Esophagus (tissue), 2 donors: ENCODE measurements around the gene KRTAP9-2. TPM values are rescaled to one million over a fixed set of nuclear protein-coding genes. Genes with fewer than 3 reads are reported as not detected.
"Not testable (repeated sequence)": the region's sequence is repeated elsewhere in the genome, so short reads cannot be mapped to it uniquely, and the experiment has no call there.

Experiments used
- H3K27ac ChIP-seq, 2 donors: one replicate each; pipeline ENCODE4 v1.5.1; 2013; ENCODE audit warnings: low read depth in 2 of 2, mild to moderate bottlenecking in 2 of 2, inconsistent platforms in 1 of 2, low read length in 1 of 2, moderate library complexity in 1 of 2
- H3K27me3 ChIP-seq, 2 donors: one replicate each; pipeline ENCODE4 v1.6.1; 2013; ENCODE audit warnings: low read length in 2 of 2, control low read depth in 1 of 2, mild to moderate bottlenecking in 1 of 2; ENCODE audit not compliant: insufficient read depth in 2 of 2, control insufficient read depth in 1 of 2
- H3K36me3 ChIP-seq, 2 donors: one replicate each; pipeline ENCODE4 v1.6.1; 2013; ENCODE audit warnings: low read length in 1 of 2; ENCODE audit not compliant: control insufficient read depth in 2 of 2, insufficient read depth in 2 of 2
- H3K4me1 ChIP-seq, 2 donors: one replicate each; pipeline ENCODE4 v1.6.1; 2013; ENCODE audit warnings: low read length in 1 of 2; ENCODE audit not compliant: control insufficient read depth in 2 of 2, insufficient read depth in 2 of 2
- H3K4me3 ChIP-seq, 2 donors: one replicate each; pipeline ENCODE4 v1.5.1; 2013; ENCODE audit warnings: low read length in 2 of 2, mild to moderate bottlenecking in 2 of 2, low read depth in 1 of 2, moderate library complexity in 1 of 2
- H3K9me3 ChIP-seq, 2 donors: one replicate each; pipeline ENCODE4 v1.6.1; 2013; ENCODE audit warnings: mild to moderate bottlenecking in 2 of 2, low read depth in 1 of 2, low read length in 1 of 2, moderate library complexity in 1 of 2; ENCODE audit not compliant: control insufficient read depth in 2 of 2, insufficient read depth in 1 of 2
- WGBS, 2 donors: extraction: QIAGEN DNeasy Blood & Tissue Kit; methylation state at CpG; one replicate each; pipeline ENCODE4 v1.1.7; 2013; 5-methylcytosine and 5-hydroxymethylcytosine counted together
- polyA plus RNA-seq, 2 donors: library from polyadenylated mRNA; stranded (reverse); fragments of 200-250 nt; gene quantifications; one replicate each; pipeline ENCODE4 v1.2.3, GENCODE V29; 2013
- donor health status: healthy with polysubstance abuse.
- donor health status: Bipolar disorder and iron deficiency.

Gene KRTAP9-2
- polyA plus RNA-seq, 2 donors: not detected

GRCh38 chr17:41232399-41233105 lies 6.1 kb downstream of the KRTAP9-2 start, which contains the start of gene KRTAP9-3:
Gene KRTAP9-3 (plus strand): TSS chr17:41232449. CDS start chr17:41232502, 53 bp downstream.
- H3K36me3 ChIP-seq, H3K4me1 ChIP-seq, H3K4me3 ChIP-seq, H3K27me3 ChIP-seq, H3K9me3 ChIP-seq, H3K27ac ChIP-seq: not testable (repeated sequence)
- WGBS, 2 donors: 86 to 88% methylated on average over 1 of the region's 1 CpG

- H3K36me3 ChIP-seq, H3K9me3 ChIP-seq, H3K4me1 ChIP-seq, H3K4me3 ChIP-seq, H3K27ac ChIP-seq, H3K27me3 ChIP-seq: not testable (repeated sequence)
- 79 to 82% methylated on average over 4 of the region's 4 CpGs for WGBS, 2 donors
Observed at GRCh38 chr17:41237116-41237515, 10.7 kb downstream of the KRTAP9-2 start.

- not testable (repeated sequence) for H3K4me3 ChIP-seq, H3K4me1 ChIP-seq, H3K9me3 ChIP-seq, H3K36me3 ChIP-seq, H3K27me3 ChIP-seq, H3K27ac ChIP-seq
- 57 to 61% methylated on average over 3 of the region's 3 CpGs for WGBS, 2 donors
Observed at GRCh38 chr17:41237949-41238437, 11.5 kb downstream of the KRTAP9-2 start, which contains the start of gene KRTAP9-8. Gene KRTAP9-8 (plus strand): TSS chr17:41237999. CDS start chr17:41238052, 53 bp downstream.

GRCh38 chr17:41246995-41247787 lies 20.7 kb downstream of the KRTAP9-2 start:
- H3K36me3 ChIP-seq, H3K4me1 ChIP-seq, H3K9me3 ChIP-seq, H3K27ac ChIP-seq, H3K4me3 ChIP-seq, H3K27me3 ChIP-seq: not testable (repeated sequence)
- WGBS, 2 donors: 48 to 64% methylated on average over 2 of the region's 2 CpGs

- WGBS, 2 donors: 64 to 74% methylated on average over 2 of the region's 2 CpGs
- not testable (repeated sequence) for H3K4me3 ChIP-seq, H3K27me3 ChIP-seq, H3K4me1 ChIP-seq, H3K27ac ChIP-seq, H3K9me3 ChIP-seq, H3K36me3 ChIP-seq
Observed at GRCh38 chr17:41249637-41250240, 23.3 kb downstream of the KRTAP9-2 start, which contains the start of gene KRTAP9-4. Gene KRTAP9-4 (plus strand): TSS chr17:41249687. CDS start chr17:41249721, 34 bp downstream.

GRCh38 chr17:41251261-41251660 lies 24.8 kb downstream of the KRTAP9-2 start:
- H3K27me3 ChIP-seq: no peaks in the 10 kb centered on the region
- WGBS, 2 donors: 85 to 93% methylated on average over 1 of the region's 1 CpG
- no peaks in the 10 kb centered on the region for H3K4me1 ChIP-seq
- no peak overlapping the region for H3K4me3 ChIP-seq
- H3K27ac ChIP-seq: no peak overlapping the region
- no peaks in the 10 kb centered on the region for H3K36me3 ChIP-seq
- H3K9me3 ChIP-seq: no peaks in the 10 kb centered on the region

GRCh38 chr17:41254861-41255260 lies 28.4 kb downstream of the KRTAP9-2 start:
- Histone ChIP-seq H3K4me1 (no peaks in the 10 kb centered on the region), H3K9me3 (no peaks in the 10 kb centered on the region), H3K27me3 (no peaks in the 10 kb centered on the region), H3K27ac (no peak overlapping the region), H3K4me3 (no peak overlapping the region), H3K36me3 (no peaks in the 10 kb centered on the region)
- 0 to 68% methylated on average over 1 of the region's 1 CpG for WGBS, 2 donors

GRCh38 chr17:41255381-41256290 lies 29.2 kb downstream of the KRTAP9-2 start, which contains the start of gene KRTAP9-9:
Gene KRTAP9-9 (plus strand): TSS chr17:41255384.
- not testable (repeated sequence) for H3K4me3 ChIP-seq, H3K27ac ChIP-seq, H3K4me1 ChIP-seq, H3K36me3 ChIP-seq, H3K27me3 ChIP-seq, H3K9me3 ChIP-seq
- 70 to 80% methylated on average over 5 of the region's 5 CpGs for WGBS, 2 donors

GRCh38 chr17:41256291-41256685 lies 29.8 kb downstream of the KRTAP9-2 start:
- Histone ChIP-seq H3K4me1 (no peaks in the 10 kb centered on the region), H3K9me3 (no peaks in the 10 kb centered on the region), H3K27ac (no peak overlapping the region), H3K4me3 (no peak overlapping the region), H3K27me3 (no peaks in the 10 kb centered on the region), H3K36me3 (no peaks in the 10 kb centered on the region)
- WGBS, 2 donors: 83 to 93% methylated on average over 1 of the region's 1 CpG
